AG04450 (cell line): Measurements from ENCODE around the gene PRR19. TPM values are rescaled to one million over a fixed set of nuclear protein-coding genes. Genes with fewer than 3 reads are reported as not detected.
A peak's percentile ranks its signal among the peaks of the same experiment; 100 is the strongest.

Source experiments
- CTCF ChIA-PET: fragments of 300-600, 350-600 bp; formaldehyde crosslinking; extraction: SDS; loops from one replicate; lab custom pipeline; 2022; ENCODE audit warnings: antibody characterized with exemption, inconsistent platforms; lab: Charles Lee
- POLR2A ChIA-PET: fragments of 350-600 bp; formaldehyde crosslinking; extraction: SDS; loops from one replicate; lab custom pipeline; 2021; ENCODE audit warnings: antibody characterized with exemption, inconsistent platforms; lab: Yijun Ruan, JAX
- DNase-seq: peaks from one replicate; pipeline ENCODE4 v3.0.0-alpha.2; 2011; ENCODE audit warnings: low read depth, low spot score
- H3K27ac ChIP-seq: one replicate; pipeline ENCODE4 v1.5.1; 2012; ENCODE audit warnings: low read depth, low read length, control low read depth
- H3K27me3 ChIP-seq: one replicate; pipeline ENCODE4 v1.6.0; 2012; ENCODE audit warnings: low read length; ENCODE audit not compliant: control insufficient read depth, insufficient read depth
- H3K4me3 ChIP-seq: 2 replicates; pipeline ENCODE4 v1.5.1; 2011; ENCODE audit warnings: mild to moderate bottlenecking, low read depth, low read length, control low read depth
- H3K9me3 ChIP-seq: 2 replicates; pipeline ENCODE4 v1.5.1; 2012; ENCODE audit warnings: low read length; ENCODE audit not compliant: control insufficient read depth, insufficient read depth
- polyA plus RNA-seq: library from polyadenylated mRNA; depleted of rRNA; stranded (reverse); fragments of >200 nt; gene quantifications from 2 replicates; pipeline ENCODE4 v1.2.3, GENCODE V29; 2011
- TF ChIP-seq, protein P1 (sequence below): IDR thresholded peaks from 2 replicates; pipeline ENCODE4 v1.5.1; 2011; ENCODE audit warnings: low read depth, low read length, control low read depth, inconsistent platforms

Gene PRR19
- polyA plus RNA-seq, 1 experiment = 0.40 TPM

DNA sequence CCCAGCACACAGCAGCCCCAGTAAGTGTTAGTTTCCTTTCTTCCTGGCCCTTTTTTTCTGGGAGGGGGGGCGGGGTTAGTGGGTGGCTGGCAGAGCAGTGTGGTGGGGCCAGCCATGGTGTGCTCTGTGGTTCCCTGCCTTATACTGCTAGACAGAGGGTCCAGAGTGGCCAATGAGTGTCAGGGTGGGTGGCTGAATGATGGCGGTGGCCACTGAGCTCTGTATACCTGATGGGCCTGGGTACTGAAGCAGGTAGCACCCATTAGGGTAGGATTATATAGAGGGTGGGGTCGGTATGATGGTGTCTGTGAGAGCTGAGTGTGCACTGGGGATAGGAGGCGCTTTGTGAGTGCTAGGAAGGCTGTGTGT, 19.1 kb upstream of the PRR19 start:
- Histone ChIP-seq H3K9me3 (no peaks in the 10 kb centered on the region; the same call in 1 of the 2 replicates), H3K27me3 (no peaks in the 10 kb centered on the region), H3K27ac (no peak overlapping the region), H3K4me3 (no peak overlapping the region; the same call in 1 of the 2 replicates)
- ChIA-PET CTCF (no interaction called here), POLR2A (interaction anchor here (1.6 to 1.7 kb wide), 2 partner anchors 12 to 36 kb away, joined by 5 to 8 read pairs; no protein-coding TSS in a partner anchor)
- TF ChIP-seq, protein P1, sequence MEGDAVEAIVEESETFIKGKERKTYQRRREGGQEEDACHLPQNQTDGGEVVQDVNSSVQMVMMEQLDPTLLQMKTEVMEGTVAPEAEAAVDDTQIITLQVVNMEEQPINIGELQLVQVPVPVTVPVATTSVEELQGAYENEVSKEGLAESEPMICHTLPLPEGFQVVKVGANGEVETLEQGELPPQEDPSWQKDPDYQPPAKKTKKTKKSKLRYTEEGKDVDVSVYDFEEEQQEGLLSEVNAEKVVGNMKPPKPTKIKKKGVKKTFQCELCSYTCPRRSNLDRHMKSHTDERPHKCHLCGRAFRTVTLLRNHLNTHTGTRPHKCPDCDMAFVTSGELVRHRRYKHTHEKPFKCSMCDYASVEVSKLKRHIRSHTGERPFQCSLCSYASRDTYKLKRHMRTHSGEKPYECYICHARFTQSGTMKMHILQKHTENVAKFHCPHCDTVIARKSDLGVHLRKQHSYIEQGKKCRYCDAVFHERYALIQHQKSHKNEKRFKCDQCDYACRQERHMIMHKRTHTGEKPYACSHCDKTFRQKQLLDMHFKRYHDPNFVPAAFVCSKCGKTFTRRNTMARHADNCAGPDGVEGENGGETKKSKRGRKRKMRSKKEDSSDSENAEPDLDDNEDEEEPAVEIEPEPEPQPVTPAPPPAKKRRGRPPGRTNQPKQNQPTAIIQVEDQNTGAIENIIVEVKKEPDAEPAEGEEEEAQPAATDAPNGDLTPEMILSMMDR = no peak
- DNase-seq = no peak

- H3K4me3 ChIP-seq = peak overlapping the region; percentile 52
- ChIA-PET POLR2A (interaction anchor here (1.6 to 1.7 kb wide), 2 partner anchors 13 to 36 kb away, joined by 5 to 8 read pairs; no protein-coding TSS in a partner anchor), CTCF (no interaction called here)
- no peaks in the 10 kb centered on the region for H3K27me3 ChIP-seq
- DNase-seq = peak; percentile 60
- H3K9me3 ChIP-seq = no peaks in the 10 kb centered on the region; the same call in 1 of the 2 replicates
- H3K27ac ChIP-seq = no peak overlapping the region
- TF ChIP-seq, protein P1 = no peak
These were observed 18.5 kb upstream of the PRR19 start for GRCh38 chr19:42283188-42284065.

GRCh38 chr19:42284066-42284501, 17.8 kb upstream of the PRR19 start:
- no peaks in the 10 kb centered on the region for H3K27me3 ChIP-seq
- CTCF ChIA-PET = no interaction called here
- no peaks in the 10 kb centered on the region; the same call in 1 of the 2 replicates for H3K9me3 ChIP-seq
- peak overlapping the region; percentile 52 for H3K4me3 ChIP-seq
- peak; percentile 39 for DNase-seq
- no peak overlapping the region for H3K27ac ChIP-seq
- TF ChIP-seq, protein P1 = no peak
- POLR2A ChIA-PET = no interaction called here

GRCh38 chr19:42284591-42285341, 17.2 kb upstream of the PRR19 start:
- Histone ChIP-seq H3K27me3 (no peaks in the 10 kb centered on the region), H3K4me3 (peak overlapping the region; percentile 76), H3K9me3 (no peaks in the 10 kb centered on the region; the same call in 1 of the 2 replicates), H3K27ac (peak overlapping the region; percentile 2)
- POLR2A ChIA-PET = interaction anchor here (0.5 kb wide), 1 partner anchor 26 kb away, joined by 3 read pairs; no protein-coding TSS in a partner anchor
- TF ChIP-seq, protein P1 = no peak
- CTCF ChIA-PET = no interaction called here
- DNase-seq = no peak
